SK-N-SH treated with all-trans-retinoic acid at 6 μM for 48 hours (cell line): ENCODE data around the gene ACAA1.

Source experiments
- ARNTL ChIP-seq: fragments of 450-650 bp; formaldehyde crosslinking; IDR thresholded peaks from 2 replicates; pipeline ENCODE4 v1.5.0; 2020; ENCODE audit warnings: low read depth, mild to moderate bottlenecking, moderate library complexity, borderline replicate concordance
- BACH2 ChIP-seq: fragments of 250-450 bp; sonication (Bioruptor Pico); IDR thresholded peaks from 2 replicates; pipeline ENCODE4 v1.9.0; 2021; ENCODE audit warnings: mild to moderate bottlenecking, borderline replicate concordance
- ESRRG ChIP-seq: fragments of 250-450 bp; sonication (Bioruptor Pico); IDR thresholded peaks from 2 replicates; pipeline ENCODE4 v1.6.1; 2021; ENCODE audit warnings: mild to moderate bottlenecking
- GLIS3 ChIP-seq: fragments of 250-450 bp; sonication (Bioruptor Pico); IDR thresholded peaks from 2 replicates; pipeline ENCODE4 v1.5.0; 2020; ENCODE audit warnings: mild to moderate bottlenecking, moderate library complexity
- PATZ1 ChIP-seq: fragments of 250-450 bp; sonication (Bioruptor Pico); IDR thresholded peaks from 2 replicates; pipeline ENCODE4 v1.8.0; 2020; ENCODE audit warnings: mild to moderate bottlenecking, moderate library complexity, borderline replicate concordance
- PPARA ChIP-seq: fragments of 250-450 bp; sonication (Bioruptor Pico); IDR thresholded peaks from 2 replicates; pipeline ENCODE4 v1.5.0; 2020; ENCODE audit warnings: mild to moderate bottlenecking, borderline replicate concordance
- RARB ChIP-seq: fragments of 250-450 bp; sonication (Bioruptor Pico); IDR thresholded peaks from 2 replicates; pipeline ENCODE4 v1.8.0; 2021; ENCODE audit warnings: mild to moderate bottlenecking, moderate library complexity
- SNAI2 ChIP-seq: fragments of 250-450 bp; sonication (Bioruptor Pico); IDR thresholded peaks from 2 replicates; pipeline ENCODE4 v1.5.0; 2020; ENCODE audit warnings: mild to moderate bottlenecking, moderate library complexity
- TOX ChIP-seq: fragments of 250-450 bp; sonication (Bioruptor Pico); IDR thresholded peaks from 2 replicates; pipeline ENCODE4 v1.8.0; 2021; ENCODE audit warnings: mild to moderate bottlenecking, moderate library complexity, borderline replicate concordance
- ZC3H10 ChIP-seq: fragments of 250-450 bp; sonication (Bioruptor Pico); IDR thresholded peaks from 2 replicates; pipeline ENCODE4 v1.5.1; 2021; ENCODE audit warnings: mild to moderate bottlenecking, moderate library complexity
- ZFP30 ChIP-seq: fragments of 450-650 bp; formaldehyde crosslinking; IDR thresholded peaks from 2 replicates; pipeline ENCODE4 v1.5.0; 2022; ENCODE audit warnings: mild to moderate bottlenecking, moderate library complexity
- ZNF565 ChIP-seq: fragments of 450-650 bp; formaldehyde crosslinking; conservative IDR thresholded peaks from 2 replicates; pipeline ENCODE4 v1.5.0; 2020; ENCODE audit warnings: low read depth, mild to moderate bottlenecking, moderate library complexity
- ZNF70 ChIP-seq: fragments of 450-650 bp; formaldehyde crosslinking; IDR thresholded peaks from 2 replicates; pipeline ENCODE4 v1.5.0; 2020; ENCODE audit warnings: mild to moderate bottlenecking, moderate library complexity
- ZNF8 ChIP-seq: fragments of 450-650 bp; formaldehyde crosslinking; IDR thresholded peaks from 2 replicates; pipeline ENCODE4 v1.5.0; 2020; ENCODE audit warnings: mild to moderate bottlenecking, moderate library complexity

- no peak for TF ChIP-seq PATZ1 (CRISPR knock-in tag)
- TF ChIP-seq TOX (CRISPR knock-in tag): no peak
- no peak for TF ChIP-seq ZNF565 (CRISPR knock-in tag)
- no peak for TF ChIP-seq ESRRG (CRISPR knock-in tag)
- no peak for TF ChIP-seq ZFP30
- no peak for TF ChIP-seq RARB (CRISPR knock-in tag)
- TF ChIP-seq BACH2 (CRISPR knock-in tag): no peak
- no peak for TF ChIP-seq GLIS3 (CRISPR knock-in tag)
- TF ChIP-seq ZNF70 (CRISPR knock-in tag): no peak
- no peak for TF ChIP-seq ZC3H10 (CRISPR knock-in tag)
- no peak for TF ChIP-seq SNAI2 (CRISPR knock-in tag)
- no peak for TF ChIP-seq PPARA (CRISPR knock-in tag)
- TF ChIP-seq ZNF8: no peak
- TF ChIP-seq ARNTL (CRISPR knock-in tag): no peak
These were observed 28.9 kb upstream of the ACAA1 start for GRCh38 chr3:38165722-38166387.
